ENCODE data around the gene FHL3. TPM values are rescaled to one million over a fixed set of nuclear protein-coding genes. Genes with fewer than 3 reads are reported as not detected.

The FHL3 gene
- total RNA-seq, 1 donor from 2014 or later = 14.2 TPM

DNA sequence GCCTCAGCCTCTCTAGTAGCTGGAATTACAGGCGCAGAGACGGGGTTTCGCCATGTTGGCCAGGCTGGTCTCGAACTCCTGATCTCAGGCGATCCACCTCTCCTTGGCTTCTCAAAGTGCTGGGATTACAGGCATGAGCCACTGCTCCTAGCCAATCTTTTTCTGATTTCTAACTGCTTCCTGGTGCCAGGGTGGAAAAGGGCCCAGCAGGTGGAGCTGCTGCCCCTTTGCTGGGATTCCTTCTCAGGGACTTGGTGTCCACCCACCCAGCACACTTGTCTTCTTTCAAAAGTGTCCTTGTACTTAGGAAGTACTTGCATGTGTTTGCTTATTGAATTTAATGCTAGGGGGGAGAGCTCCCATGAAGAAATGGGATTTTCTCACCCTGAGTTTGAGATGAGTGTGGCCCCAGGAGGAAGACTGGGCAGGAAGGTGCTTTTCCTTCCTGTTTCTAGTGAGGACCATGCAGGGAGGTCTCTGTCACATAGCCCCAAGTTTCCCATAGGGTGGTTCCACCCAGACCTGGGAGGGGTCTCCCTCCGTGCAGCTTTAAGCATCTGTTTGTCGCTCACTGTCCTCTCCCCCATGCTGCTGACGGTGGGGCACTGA lies 21.4 kb upstream of the FHL3 start:
- no peak for DNase-seq (ENCODE audit: low read depth)
- H3K4me3 ChIP-seq (ENCODE audit: low read depth, low read length) = no peak overlapping the region
- TF ChIP-seq, protein P1, sequence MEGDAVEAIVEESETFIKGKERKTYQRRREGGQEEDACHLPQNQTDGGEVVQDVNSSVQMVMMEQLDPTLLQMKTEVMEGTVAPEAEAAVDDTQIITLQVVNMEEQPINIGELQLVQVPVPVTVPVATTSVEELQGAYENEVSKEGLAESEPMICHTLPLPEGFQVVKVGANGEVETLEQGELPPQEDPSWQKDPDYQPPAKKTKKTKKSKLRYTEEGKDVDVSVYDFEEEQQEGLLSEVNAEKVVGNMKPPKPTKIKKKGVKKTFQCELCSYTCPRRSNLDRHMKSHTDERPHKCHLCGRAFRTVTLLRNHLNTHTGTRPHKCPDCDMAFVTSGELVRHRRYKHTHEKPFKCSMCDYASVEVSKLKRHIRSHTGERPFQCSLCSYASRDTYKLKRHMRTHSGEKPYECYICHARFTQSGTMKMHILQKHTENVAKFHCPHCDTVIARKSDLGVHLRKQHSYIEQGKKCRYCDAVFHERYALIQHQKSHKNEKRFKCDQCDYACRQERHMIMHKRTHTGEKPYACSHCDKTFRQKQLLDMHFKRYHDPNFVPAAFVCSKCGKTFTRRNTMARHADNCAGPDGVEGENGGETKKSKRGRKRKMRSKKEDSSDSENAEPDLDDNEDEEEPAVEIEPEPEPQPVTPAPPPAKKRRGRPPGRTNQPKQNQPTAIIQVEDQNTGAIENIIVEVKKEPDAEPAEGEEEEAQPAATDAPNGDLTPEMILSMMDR (conservative IDR thresholded peaks at IDR 0.05; ENCODE audit: low read depth, low read length) = peak; percentile 90

DNA sequence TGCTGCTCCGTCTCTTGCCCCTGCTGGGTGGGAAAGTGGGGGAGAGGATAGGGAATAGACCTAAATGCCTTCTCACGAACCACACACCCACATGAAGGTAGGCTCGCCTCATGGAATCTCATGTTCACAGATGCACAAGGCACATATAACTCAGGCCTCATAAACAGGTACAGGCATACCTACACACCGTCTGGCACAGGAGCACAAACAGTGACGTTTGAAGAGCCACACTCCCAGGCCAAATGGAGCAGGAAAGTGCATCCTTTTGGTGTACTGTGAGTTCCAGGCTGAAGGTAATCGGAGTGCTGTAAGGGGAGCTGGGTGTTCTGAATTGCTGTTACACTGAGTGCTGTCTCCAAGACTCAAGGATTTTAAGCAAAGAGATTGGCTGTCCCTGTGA lies 20.4 kb upstream of the FHL3 start:
- TF ChIP-seq, protein P1 (conservative IDR thresholded peaks at IDR 0.05; ENCODE audit: low read depth, low read length) = no peak
- no peak for DNase-seq (ENCODE audit: low read depth)
- H3K4me3 ChIP-seq (ENCODE audit: low read depth, low read length) = no peak overlapping the region

DNA sequence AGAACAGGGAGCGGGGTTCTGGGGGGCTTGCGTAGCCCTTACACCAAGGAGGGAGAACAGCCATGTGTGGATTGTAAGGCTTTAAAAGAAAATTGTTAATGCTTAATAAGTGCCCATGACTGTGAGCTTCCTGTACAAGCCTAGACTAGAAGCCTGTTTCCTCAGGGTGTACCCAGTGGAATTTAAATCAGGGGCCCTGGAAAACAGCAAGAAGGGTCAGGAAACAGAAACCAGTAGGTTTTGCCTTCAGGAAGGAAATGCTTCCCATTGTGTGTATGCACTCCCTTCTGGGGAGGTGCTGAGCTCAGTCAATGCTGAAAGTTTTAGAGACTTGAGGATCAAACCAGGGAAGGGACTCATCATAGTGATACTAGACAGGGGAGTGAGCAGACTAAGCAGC lies 19.9 kb upstream of the FHL3 start:
- TF ChIP-seq, protein P1 (conservative IDR thresholded peaks at IDR 0.05; ENCODE audit: low read depth, low read length) = no peak
- DNase-seq (ENCODE audit: low read depth) = no peak
- no peak overlapping the region for H3K4me3 ChIP-seq (ENCODE audit: low read depth, low read length)

DNA sequence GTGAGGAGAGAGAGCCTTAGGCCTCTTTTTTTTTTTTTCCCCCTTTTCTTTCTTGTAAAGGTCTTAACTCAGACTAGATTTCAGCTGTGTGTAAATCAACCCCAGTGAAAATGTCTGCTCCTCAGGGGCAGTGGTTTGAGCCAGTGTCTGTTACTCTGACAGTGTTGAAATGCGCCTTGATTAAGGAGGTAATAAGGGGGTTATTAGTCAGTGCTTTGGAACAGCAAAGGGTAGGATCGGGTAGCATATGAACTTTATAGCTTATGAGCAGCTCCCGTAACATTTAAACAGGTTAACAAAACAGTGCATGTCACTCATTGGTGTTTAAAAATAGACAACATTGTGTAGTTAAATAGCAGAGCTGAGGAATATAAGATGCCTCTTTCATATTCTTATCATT lies 17.5 kb upstream of the FHL3 start:
- TF ChIP-seq, protein P1 (conservative IDR thresholded peaks at IDR 0.05; ENCODE audit: low read depth, low read length) = no peak
- DNase-seq (ENCODE audit: low read depth) = no peak
- H3K4me3 ChIP-seq (ENCODE audit: low read depth, low read length) = no peak overlapping the region

DNA sequence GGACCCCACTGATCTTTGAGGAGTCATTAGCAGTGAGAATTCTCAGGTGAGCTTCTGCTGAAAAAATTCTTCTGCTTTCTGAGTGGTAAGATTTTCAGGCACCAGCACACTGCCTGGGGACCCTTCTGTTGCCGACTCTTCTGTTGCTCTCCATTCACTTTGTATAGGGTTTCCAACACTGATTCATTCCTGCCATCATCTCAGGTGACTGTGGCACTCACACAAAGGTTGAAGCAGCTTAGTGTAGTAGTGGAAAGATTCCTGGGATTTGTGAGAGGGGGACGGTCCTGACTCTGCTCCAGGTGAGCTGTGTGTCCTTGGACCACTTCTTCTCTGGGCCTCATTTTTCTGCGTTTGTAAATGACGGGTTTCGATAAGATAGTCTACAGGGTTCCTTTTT lies 16.7 kb upstream of the FHL3 start:
- TF ChIP-seq, protein P1 (conservative IDR thresholded peaks at IDR 0.05; ENCODE audit: low read depth, low read length) = no peak
- H3K4me3 ChIP-seq (ENCODE audit: low read depth, low read length) = no peak overlapping the region
- no peak for DNase-seq (ENCODE audit: low read depth)

DNA sequence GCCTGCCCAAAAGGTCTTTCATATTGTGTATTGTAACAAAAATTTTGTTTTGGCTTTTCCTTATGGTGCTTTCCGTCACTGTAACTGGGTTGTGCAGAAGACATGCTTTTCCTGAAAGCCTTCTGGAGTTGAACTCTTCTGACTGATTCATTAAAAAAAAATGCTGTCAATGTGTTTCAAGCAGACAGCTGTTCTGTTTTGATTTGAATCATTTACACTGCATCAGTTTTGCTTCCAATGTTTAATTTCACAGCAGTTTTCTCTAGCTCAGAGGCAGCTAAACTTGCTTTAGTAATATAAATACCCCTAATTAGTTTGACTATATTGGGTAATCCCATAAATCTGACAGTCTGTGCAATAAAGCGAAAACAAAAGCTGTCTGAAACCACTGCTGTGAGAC lies 15.1 kb upstream of the FHL3 start:
- no peak overlapping the region for H3K4me3 ChIP-seq (ENCODE audit: low read depth, low read length)
- no peak for DNase-seq (ENCODE audit: low read depth)
- TF ChIP-seq, protein P1 (conservative IDR thresholded peaks at IDR 0.05; ENCODE audit: low read depth, low read length) = no peak

DNA sequence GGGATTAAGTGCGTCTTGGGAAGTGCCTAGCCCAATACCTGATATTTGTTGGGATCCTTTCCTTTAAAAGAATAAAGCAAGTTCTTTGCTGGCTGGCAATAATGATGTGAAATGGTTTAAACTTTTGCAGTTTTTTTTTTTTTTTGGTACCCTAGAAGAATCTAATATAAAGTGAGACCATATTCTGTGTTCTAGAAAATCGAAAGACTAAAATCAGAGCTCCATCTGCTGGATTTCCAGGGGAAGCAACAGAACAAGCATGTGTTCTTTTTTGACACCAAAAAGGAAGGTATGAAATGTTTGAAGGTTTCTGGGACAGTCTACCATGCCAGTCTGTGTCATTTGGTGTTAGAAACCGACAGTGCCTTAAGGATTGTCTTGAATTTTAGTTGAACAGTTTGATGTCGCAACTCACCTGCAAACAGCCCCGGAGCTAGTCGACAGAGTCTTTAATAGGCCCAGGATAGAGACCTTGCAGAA lies 13.6 kb upstream of the FHL3 start:
- no peak overlapping the region for H3K4me3 ChIP-seq (ENCODE audit: low read depth, low read length)
- no peak for DNase-seq (ENCODE audit: low read depth)
- TF ChIP-seq, protein P1 (conservative IDR thresholded peaks at IDR 0.05; ENCODE audit: low read depth, low read length) = peak; percentile 72
